GM18520 (cell line): ENCODE measurements around the gene RPP14.
A peak's percentile ranks its signal among the peaks of the same experiment; 100 is the strongest.
"Not testable (repeated sequence)": the region's sequence is repeated elsewhere in the genome, so short reads cannot be mapped to it uniquely, and the experiment has no call there.

Source experiments
- ATAC-seq: cut with Tn5 transposase; IDR thresholded peaks from one replicate; pipeline ENCODE4 v1.9.1; 2021; ENCODE audit not compliant: unreplicated experiment

The RPP14 gene

GRCh38 chr3:58305882-58306711 is at the start of gene RPP14, which contains the start of gene HTD2:
Gene RPP14, plus strand, starts transcription at chr3:58306245. Its CDS starts 4,085 bp downstream, at chr3:58310330.
Gene HTD2, plus strand, starts transcription at chr3:58306520. Its CDS starts 11,094 bp downstream, at chr3:58317614.
- ATAC-seq = peak; percentile 77

GRCh38 chr3:58256511-58256910 is 49.5 kb upstream of the RPP14 start:
- ATAC-seq = no peak

- ATAC-seq = no peak
These were observed 47.5 kb upstream of the RPP14 start for GRCh38 chr3:58258392-58259055.

GRCh38 chr3:58260261-58260731 is 45.7 kb upstream of the RPP14 start:
- ATAC-seq = no peak

GRCh38 chr3:58260733-58261132 is 45.3 kb upstream of the RPP14 start:
- no peak for ATAC-seq

GRCh38 chr3:58261954-58262666 is 43.9 kb upstream of the RPP14 start:
- no peak for ATAC-seq

- no peak for ATAC-seq
These were observed 39.5 kb upstream of the RPP14 start for GRCh38 chr3:58266577-58266976.

- ATAC-seq = not testable (repeated sequence)
These were observed 38.5 kb upstream of the RPP14 start for GRCh38 chr3:58267543-58267942.

GRCh38 chr3:58269356-58269755 is 36.7 kb upstream of the RPP14 start:
- ATAC-seq = no peak

- no peak for ATAC-seq
These were observed 35.6 kb upstream of the RPP14 start for GRCh38 chr3:58270485-58270884.

- ATAC-seq = no peak
These were observed 34.0 kb upstream of the RPP14 start for GRCh38 chr3:58271901-58272501.

GRCh38 chr3:58272891-58273290 is 33.2 kb upstream of the RPP14 start:
- ATAC-seq = no peak

GRCh38 chr3:58273362-58273761 is 32.7 kb upstream of the RPP14 start:
- ATAC-seq = not testable (repeated sequence)

- no peak for ATAC-seq
These were observed 31.9 kb upstream of the RPP14 start for GRCh38 chr3:58274027-58274614.

GRCh38 chr3:58281069-58281468 is 25.0 kb upstream of the RPP14 start:
- no peak for ATAC-seq

- no peak for ATAC-seq
These were observed 20.7 kb upstream of the RPP14 start for GRCh38 chr3:58285334-58285733.

- ATAC-seq = no peak
These were observed 18.7 kb upstream of the RPP14 start for GRCh38 chr3:58287354-58287753.

GRCh38 chr3:58288011-58288728 is 17.9 kb upstream of the RPP14 start:
- ATAC-seq = no peak

- ATAC-seq = not testable (repeated sequence)
These were observed 17.0 kb upstream of the RPP14 start for GRCh38 chr3:58288964-58289613.
